GM21737 (cell line): ENCODE results near the gene VWA3B.
"Not testable (repeated sequence)": the region's sequence is repeated elsewhere in the genome, so short reads cannot be mapped to it uniquely, and the experiment has no call there.

Source experiments
- ATAC-seq: cut with Tn5 transposase; IDR thresholded peaks from one replicate; pipeline ENCODE4 v1.9.1; 2021; ENCODE audit warnings: mild to moderate bottlenecking, moderate library complexity; ENCODE audit not compliant: unreplicated experiment

VWA3B gene

DNA sequence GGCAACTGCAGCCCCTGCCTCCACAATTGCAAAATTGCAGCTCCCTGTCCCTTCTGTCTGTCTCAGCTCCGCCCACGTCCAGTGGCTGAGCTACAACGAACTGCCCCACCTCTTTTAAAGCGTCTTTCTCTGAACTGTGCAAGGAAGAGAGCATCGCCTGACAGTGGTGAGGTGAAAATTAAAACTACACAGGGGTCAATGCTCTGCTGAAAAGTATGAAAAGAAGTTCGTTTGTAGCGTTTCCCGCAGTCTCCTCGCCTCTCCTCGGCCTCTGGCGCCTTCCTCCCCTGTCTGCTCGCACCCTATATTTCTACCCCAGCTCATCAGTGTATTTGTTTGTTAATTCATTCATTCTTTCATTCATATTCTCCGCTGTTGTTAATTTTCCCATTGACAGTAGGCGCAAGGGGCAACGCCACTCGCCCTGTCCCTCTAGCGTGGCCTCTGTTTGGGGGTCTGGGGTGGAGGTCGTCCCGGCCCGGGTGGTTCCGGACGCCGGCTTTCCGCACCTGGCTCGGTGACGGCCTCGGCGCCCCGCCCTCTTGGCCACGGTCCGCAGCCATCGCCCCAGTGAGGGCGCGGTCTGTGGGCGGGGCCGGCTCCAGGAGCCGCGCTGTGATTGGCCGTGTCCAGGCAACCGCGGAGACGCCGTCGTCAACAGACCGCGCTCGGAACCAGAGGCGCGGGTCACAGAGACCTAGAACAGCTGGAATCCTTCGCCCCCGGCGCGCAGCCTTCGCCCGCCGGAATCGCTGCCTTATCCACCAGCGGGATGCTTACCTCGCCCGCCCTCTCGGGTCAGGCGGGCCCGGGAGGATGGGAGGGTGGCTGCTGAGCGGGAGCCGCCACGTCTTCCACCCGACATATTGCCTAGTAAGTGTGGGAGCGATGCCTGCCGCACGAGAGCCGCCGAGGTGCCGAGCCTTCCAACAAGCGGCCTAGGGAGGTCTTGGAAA, at the start of gene VWA3B:
VWA3B (plus strand) TSS at position 677 of the 956 bp plus-strand sequence. CDS start 5,926 bp downstream, outside the sequence.
- peak; percentile 67 for ATAC-seq

DNA sequence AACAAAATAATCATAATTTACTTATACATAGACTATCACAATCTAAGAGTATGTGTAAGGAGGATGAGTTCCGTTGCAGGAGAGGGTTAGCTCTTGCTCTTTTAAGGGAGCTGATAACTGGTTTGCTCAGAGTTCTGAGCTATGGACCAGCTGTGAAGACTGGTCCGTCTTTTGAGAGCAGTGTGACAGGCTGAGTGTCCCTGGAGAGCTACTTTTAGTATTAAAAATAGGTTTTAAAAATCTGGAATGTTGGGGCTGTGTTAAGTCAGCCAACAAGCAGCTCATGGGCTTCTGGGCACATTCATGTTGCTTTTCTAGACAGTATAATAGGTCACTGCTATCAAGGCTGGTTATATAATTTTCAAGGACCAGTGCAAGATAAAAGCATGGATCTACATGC, 49.8 kb upstream of the VWA3B start:
- ATAC-seq: no peak

GRCh38 chr2:98037666-98038336, 49.2 kb upstream of the VWA3B start:
- ATAC-seq: no peak

DNA sequence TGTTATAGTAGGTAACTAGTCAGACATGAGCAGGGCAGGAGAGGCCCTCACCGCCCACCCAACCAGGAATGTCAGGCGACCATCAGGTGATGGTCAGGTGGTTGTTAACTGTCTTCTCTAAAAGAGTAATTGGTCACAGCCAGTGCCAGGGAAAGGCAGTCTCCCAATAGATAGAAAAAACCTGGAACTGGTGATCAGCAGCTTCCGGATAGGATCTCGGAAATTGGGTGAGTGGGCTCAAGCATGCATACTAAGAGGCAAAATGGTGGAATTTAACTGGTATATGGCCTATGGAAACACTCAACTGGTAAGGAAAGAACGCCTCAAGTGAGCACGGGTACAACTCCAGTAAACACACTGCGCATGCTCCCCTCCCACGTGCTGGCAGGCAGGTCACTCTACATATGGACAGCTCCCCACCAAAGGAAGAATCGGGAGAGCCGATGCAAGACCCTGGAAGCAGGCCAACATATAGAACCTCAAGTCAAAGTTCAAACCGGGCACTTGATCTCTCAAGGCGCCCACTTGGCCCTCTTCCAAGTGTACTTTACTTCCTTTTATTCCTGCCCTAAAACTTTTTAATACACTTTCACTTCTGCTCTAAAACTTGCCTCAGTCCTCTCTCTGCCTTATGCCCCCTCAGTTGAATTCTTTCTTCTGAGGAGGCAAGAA, 47.7 kb upstream of the VWA3B start:
- no peak for ATAC-seq

- no peak for ATAC-seq
These were observed 46.5 kb upstream of the VWA3B start for GRCh38 chr2:98040331-98040939.

DNA sequence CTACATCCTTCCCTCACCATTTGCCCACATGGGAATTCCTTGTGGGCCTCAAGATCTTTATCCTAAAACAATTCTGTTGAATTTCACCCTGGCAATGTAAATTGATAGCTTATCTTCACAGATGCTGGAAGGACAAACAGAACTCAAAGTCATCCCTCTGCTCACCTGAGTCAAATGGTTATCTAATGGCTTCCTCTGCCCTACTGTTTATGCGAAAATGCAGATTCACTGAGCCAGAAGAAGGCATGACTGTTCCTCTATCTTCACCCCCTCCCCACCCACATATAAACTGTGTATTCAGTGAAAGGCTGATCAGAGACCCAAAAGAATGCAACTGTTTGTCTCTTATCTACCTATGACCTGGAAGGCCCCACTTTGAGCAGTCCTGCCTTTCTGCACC, 43.9 kb upstream of the VWA3B start:
- no peak for ATAC-seq

DNA sequence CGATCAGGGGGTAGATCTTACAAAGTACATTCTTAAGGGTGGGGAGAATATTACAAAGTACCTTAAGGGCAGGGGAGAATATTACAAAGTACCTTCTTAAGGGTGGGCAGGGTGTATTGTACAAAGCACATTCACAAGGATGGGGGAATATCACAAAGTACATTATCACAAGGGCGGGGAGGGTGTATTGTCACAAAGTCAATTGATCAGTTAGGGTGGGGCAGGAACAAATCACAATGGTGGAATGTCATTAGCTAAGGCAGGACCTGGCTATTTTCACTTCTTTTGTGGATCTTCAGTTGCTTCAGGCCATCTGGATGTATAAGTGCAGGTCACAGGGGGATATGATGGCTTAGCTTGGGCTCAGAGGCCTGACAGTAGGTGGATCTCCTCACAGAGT, 42.2 kb upstream of the VWA3B start:
- not testable (repeated sequence) for ATAC-seq

- ATAC-seq: no peak
These were observed 36.9 kb upstream of the VWA3B start for GRCh38 chr2:98050070-98050469.

GRCh38 chr2:98058191-98058975, 28.6 kb upstream of the VWA3B start:
- ATAC-seq: no peak

DNA sequence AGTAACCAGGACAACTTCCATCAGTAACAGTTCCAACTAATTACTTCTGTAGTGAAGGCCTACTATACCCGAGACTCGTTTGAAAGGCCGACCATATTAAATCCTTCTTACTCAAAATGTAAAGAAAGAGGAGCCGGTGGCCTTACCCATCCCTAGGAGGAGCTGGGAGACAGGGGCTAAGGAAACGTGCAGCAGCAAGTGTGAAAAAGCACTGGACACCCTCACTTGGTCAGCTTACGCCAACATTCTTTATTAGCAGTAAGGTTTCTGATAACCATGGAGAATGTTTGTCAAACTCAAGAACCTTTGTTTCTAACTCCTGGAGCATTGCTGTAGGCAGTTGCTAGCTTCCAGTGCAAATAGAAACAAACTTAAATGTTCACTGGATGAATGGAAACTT, 26.7 kb upstream of the VWA3B start:
- no peak for ATAC-seq

DNA sequence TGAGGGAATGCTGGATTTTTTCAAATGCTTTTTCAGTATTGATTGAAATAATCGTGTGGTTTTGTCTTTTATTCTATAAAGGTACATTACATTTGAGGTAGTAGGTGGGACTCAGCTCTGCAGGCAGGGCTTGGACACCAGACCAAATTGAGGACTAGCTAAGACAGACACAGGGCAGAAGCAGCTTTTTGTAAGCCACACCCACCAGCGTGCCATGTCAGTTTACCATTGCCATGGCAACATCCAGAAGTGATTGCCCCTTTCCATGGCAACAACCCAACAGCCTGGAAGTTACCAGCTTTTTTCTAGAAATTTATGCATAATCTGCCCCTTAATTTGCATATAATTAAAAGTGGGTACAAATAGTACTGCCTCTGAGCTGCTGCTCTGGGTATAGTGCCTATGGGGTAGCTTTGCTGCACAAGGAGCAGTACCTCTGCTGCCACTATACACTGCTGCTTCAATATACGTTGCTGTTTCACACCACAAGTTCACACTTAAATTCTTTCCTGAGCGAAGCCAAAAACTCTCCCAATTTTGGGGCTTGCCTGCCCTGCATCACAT, 23.6 kb upstream of the VWA3B start:
- no peak for ATAC-seq

DNA sequence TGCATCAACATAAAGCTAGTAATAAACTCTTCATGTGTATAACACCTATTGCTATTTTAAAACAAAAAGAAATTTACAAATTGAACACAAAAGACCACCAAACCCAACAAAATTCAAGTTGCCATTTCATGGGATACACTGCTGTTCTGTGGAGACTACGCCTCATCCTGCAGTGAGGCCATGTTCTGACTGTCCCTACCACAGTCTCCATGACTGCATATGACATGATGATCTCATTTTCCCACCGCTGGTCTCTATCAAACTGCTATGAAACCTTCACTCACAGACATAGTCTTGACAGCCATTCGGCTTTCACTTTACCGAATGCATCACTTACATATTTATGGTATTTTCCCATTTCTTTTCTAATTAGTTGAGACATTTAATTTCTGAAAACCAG, 21.2 kb upstream of the VWA3B start:
- ATAC-seq: no peak

DNA sequence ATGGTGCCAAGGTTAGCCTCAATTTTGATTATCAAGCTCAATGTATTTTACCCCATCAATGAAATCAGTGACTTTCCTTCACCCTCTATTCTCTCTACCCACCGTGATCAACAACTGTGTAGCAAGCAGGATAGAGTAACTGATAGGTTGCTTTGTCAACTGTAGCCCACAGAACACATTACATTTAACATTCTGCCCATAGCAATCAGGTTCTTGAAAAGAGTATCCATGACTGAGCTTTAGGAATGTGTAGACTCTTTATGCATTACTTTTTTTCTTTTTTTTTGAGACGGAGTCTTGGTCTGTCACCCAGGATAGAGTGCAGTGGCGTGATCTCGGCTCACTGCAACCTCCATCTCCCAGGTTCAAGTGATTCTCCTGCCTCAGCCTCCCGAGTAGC, 19.8 kb upstream of the VWA3B start:
- no peak for ATAC-seq

GRCh38 chr2:98070081-98070480, 16.9 kb upstream of the VWA3B start:
- ATAC-seq: no peak

GRCh38 chr2:98072442-98072841, 14.5 kb upstream of the VWA3B start:
- no peak for ATAC-seq

DNA sequence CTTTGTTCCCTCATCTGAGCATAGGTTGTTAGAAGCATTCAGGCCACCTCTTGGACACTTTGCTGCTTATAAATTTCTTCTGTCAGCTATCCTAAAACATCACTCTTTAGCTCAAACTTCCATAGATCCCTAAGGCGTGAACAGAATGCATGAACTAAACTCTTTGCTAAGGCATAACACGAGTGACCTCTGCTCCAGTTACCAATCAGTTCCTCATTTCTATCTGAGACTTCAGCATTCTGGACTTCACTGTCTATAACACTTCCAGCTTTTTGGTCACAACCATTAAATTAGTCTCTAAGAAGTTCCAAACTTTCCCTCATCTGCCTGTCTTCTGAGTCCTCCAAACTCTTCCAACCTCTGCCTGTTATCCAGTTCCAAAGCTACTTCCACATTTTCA, 8.3 kb upstream of the VWA3B start:
- no peak for ATAC-seq

DNA sequence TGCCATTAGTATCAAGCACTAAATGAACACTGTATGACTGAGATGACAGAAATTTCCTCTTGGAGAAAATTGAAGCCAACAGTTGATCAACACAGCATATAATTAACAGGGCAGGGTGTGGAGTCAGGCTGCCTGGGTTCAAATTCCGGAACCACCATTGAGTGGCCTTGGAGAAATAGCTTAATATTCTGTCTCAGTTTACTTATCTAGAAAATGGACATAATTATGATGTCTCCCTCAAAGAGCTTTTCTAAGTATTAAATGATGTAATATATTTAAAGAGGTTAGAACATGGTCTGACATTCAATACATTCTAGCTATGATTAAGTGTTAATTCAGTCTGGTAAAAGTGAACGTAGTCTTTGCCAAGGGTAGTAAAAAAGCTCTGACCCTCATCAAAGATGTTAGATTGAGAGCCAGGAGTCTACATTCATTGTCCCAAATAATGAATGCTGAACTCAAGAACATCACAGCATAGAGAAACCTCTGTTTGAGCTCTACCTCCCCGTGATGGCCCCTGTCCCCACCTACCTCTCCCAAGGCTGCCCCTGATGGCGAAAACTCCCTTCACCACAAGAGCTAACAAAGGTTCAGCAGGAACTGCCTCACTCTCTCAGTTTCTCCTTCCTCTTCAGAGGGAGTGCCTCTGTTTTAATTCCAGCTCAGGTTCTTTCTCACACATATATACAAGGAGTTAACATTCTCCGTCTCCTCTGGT, 2.7 kb upstream of the VWA3B start:
- ATAC-seq: no peak

DNA sequence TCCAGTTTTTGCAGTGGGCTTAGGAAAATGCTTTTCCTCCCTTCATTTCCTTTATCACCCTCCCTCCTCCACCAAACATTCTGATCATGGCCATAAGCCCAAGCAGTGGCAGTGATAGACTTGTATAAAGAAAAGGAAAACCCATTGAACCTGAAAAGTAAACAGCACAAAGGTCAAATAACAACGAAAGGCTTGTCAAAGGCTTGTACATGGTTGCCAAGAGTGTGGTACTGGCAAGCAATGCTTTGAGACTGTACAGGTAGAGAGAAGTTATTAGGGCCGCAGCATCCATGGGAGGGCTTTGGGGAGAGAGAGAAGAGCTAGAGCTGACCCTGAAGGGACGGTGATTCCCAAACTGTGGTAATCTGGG, 2.1 kb upstream of the VWA3B start:
- no peak for ATAC-seq

GRCh38 chr2:98085649-98086048, 1.3 kb upstream of the VWA3B start:
- ATAC-seq: no peak
